HFFc6 (cell line): ENCODE results near the gene ATAD1. TPM values are rescaled to one million over a fixed set of nuclear protein-coding genes. Genes with fewer than 3 reads are reported as not detected.

Experiments
- DNase-seq: peaks from one replicate; pipeline ENCODE4 v3.0.0-alpha.2; 2018
- H3K27ac Mint-ChIP-seq: 2 replicates; pipeline ENCODE4 v1.8.0; 2020; ENCODE audit warnings: mild to moderate bottlenecking, mixed read lengths
- H3K27me3 Mint-ChIP-seq: 2 replicates; pipeline ENCODE4 v1.8.0; 2021; ENCODE audit warnings: mild to moderate bottlenecking, moderate library complexity, mixed read lengths; ENCODE audit not compliant: insufficient read depth
- H3K36me3 Mint-ChIP-seq: 2 replicates; pipeline ENCODE4 v1.8.0; 2021; ENCODE audit warnings: low read depth, mixed read lengths
- H3K4me1 Mint-ChIP-seq: 2 replicates; pipeline ENCODE4 v1.8.0; 2020; ENCODE audit warnings: low read depth, mixed read lengths
- H3K4me3 Mint-ChIP-seq: 2 replicates; pipeline ENCODE4 v1.8.0; 2020; ENCODE audit warnings: mild to moderate bottlenecking, moderate library complexity, mixed read lengths
- H3K9me3 Mint-ChIP-seq: 2 replicates; pipeline ENCODE4 v1.8.0; 2020; ENCODE audit warnings: mild to moderate bottlenecking, mixed read lengths
- CTCF ChIP-seq: fragments of 200-600 bp; sonication (generic); IDR thresholded peaks from 2 replicates; pipeline ENCODE4 v1.5.0; 2021; ENCODE audit warnings: antibody characterized with exemption, mild to moderate bottlenecking
- total RNA-seq, 6 experiments: library from RNA; stranded (reverse); fragmentation: NEBNext Ultra II Directional; extraction: Animal tissue kit (Norgen Biotek cat#: 25700); gene quantifications; 2 replicates in 1 of 6; 3 replicates in 5 of 6; pipeline ENCODE4 v1.2.3, GENCODE V29; 2021

Gene ATAD1
- total RNA-seq, 6 experiments from 2014 or later, result 33.4 to 44.4 (median 35.8) TPM

GRCh38 chr10:87705339-87705738, 112.7 kb downstream of the ATAD1 start:
- no peaks in the 10 kb centered on the region for H3K9me3 Mint-ChIP-seq
- H3K4me1 Mint-ChIP-seq, result peaks cover 75% of the 10 kb centered on the region
- peak overlapping the region; percentile 76 for H3K27ac Mint-ChIP-seq
- H3K36me3 Mint-ChIP-seq, result peaks cover 37% of the 10 kb centered on the region
- peak; percentile 77 for DNase-seq
- no peak for TF ChIP-seq CTCF
- H3K4me3 Mint-ChIP-seq, result peak overlapping the region; percentile 37
- H3K27me3 Mint-ChIP-seq, result peaks cover 5% of the 10 kb centered on the region

DNA sequence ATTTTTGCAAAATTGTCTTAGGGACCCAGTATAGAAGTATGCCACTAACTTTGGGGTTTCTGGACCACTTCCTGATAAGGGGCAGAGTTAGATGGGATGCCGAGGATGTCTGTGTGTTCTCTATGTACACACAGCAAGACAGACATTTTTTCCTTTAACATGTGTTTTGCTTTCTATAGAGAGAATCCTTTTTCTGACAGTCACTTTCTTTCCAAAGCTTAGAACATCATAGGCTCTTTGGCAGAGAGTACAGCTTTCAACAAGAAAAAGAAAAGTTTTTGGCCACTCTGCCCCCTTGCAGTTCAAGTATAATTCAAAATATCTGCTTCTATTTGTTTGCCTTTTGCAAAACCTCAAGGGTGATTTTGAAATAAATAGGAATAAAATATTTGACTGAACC, 114.3 kb downstream of the ATAD1 start:
- Mint-ChIP-seq H3K9me3 (no peaks in the 10 kb centered on the region), H3K36me3 (peaks cover 35% of the 10 kb centered on the region), H3K27me3 (peaks cover 6% of the 10 kb centered on the region), H3K4me3 (no peak overlapping the region), H3K27ac (peak overlapping the region; percentile 34; the same call in 1 of the 2 replicates), H3K4me1 (peaks cover 83% of the 10 kb centered on the region)
- no peak for TF ChIP-seq CTCF
- DNase-seq, result no peak

GRCh38 chr10:87702973-87703294, 115.1 kb downstream of the ATAD1 start:
- Mint-ChIP-seq H3K4me1 (peaks cover 86% of the 10 kb centered on the region), H3K27me3 (peaks cover 9% of the 10 kb centered on the region), H3K4me3 (no peak overlapping the region), H3K36me3 (peaks cover 41% of the 10 kb centered on the region), H3K27ac (peak overlapping the region; percentile 46), H3K9me3 (no peaks in the 10 kb centered on the region)
- DNase-seq, result no peak
- no peak for TF ChIP-seq CTCF

GRCh38 chr10:87702260-87702972, 115.6 kb downstream of the ATAD1 start:
- H3K4me3 Mint-ChIP-seq, result no peak overlapping the region
- H3K4me1 Mint-ChIP-seq, result peaks cover 88% of the 10 kb centered on the region
- no peak for DNase-seq
- H3K36me3 Mint-ChIP-seq, result peaks cover 43% of the 10 kb centered on the region
- no peak for TF ChIP-seq CTCF
- no peaks in the 10 kb centered on the region for H3K9me3 Mint-ChIP-seq
- H3K27ac Mint-ChIP-seq, result peak overlapping the region; percentile 84
- H3K27me3 Mint-ChIP-seq, result peaks cover 9% of the 10 kb centered on the region

Other genes with a start within 250 kb of the ATAD1 start
- gene PAPSS2, start 158.3 kb downstream of the ATAD1 start, total RNA-seq, result 100 to 1,000 TPM; 388 to 630 (median 429) TPM
- gene KLLN, start 45.3 kb upstream of the ATAD1 start, total RNA-seq, result under 1 TPM; 0.65 to 0.77 (median 0.73) TPM
- 10 to 100 TPM; 49.3 to 72.7 (median 63.5) TPM for gene PTEN, start 45.4 kb upstream of the ATAD1 start, total RNA-seq